Ovary (tissue), 3 donors: Measurements from ENCODE around the gene FCRL5.

Experiments used
- EP300 ChIP-seq: sonication (generic); formaldehyde crosslinking; IDR thresholded peaks from one replicate; pipeline ENCODE4 v1.6.1; 2017; ENCODE audit warnings: antibody characterized with exemption
- POLR2A ChIP-seq: fragments of 450-650 bp; IDR thresholded peaks from one replicate; pipeline ENCODE4 v1.6.1; 2017; ENCODE audit warnings: antibody characterized with exemption, mild to moderate bottlenecking, moderate library complexity
- TF ChIP-seq, protein P1 (sequence below), 3 donors: fragments of 450-650 bp in 2 of 3; fragments of 200-600 bp in 1 of 3; IDR thresholded peaks; one replicate each; pipeline versions ENCODE4 v1.5.1 to v1.8.0; 2016 to 2022; ENCODE audit warnings: antibody characterized with exemption in 3 of 3, mild to moderate bottlenecking in 1 of 3
- donor health status: DM: no; HTN: no; CAD: no.

DNA sequence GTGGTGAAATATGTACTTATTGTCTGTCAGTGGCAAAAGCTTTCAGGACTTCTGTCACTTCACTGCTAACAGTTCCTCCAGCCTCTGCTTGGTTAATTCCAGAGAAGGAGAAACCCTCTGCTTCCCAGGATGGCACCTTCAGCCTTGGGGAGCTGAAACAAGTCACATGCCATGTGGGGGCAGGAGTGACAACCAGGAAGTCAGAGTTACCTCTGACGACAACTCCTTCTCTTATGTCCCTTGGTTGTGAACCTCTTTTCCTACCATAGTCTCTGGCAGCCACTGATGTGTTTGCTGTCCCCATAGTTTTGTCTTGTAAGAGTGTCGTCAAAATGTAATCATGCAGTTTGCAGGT lies 53.6 kb downstream of the FCRL5 start:
- TF ChIP-seq POLR2A (no peak), EP300 (no peak)
- TF ChIP-seq, protein P1, sequence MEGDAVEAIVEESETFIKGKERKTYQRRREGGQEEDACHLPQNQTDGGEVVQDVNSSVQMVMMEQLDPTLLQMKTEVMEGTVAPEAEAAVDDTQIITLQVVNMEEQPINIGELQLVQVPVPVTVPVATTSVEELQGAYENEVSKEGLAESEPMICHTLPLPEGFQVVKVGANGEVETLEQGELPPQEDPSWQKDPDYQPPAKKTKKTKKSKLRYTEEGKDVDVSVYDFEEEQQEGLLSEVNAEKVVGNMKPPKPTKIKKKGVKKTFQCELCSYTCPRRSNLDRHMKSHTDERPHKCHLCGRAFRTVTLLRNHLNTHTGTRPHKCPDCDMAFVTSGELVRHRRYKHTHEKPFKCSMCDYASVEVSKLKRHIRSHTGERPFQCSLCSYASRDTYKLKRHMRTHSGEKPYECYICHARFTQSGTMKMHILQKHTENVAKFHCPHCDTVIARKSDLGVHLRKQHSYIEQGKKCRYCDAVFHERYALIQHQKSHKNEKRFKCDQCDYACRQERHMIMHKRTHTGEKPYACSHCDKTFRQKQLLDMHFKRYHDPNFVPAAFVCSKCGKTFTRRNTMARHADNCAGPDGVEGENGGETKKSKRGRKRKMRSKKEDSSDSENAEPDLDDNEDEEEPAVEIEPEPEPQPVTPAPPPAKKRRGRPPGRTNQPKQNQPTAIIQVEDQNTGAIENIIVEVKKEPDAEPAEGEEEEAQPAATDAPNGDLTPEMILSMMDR (IDR thresholded peaks at IDR 0.05), result no peak
